Measurements from ENCODE around the gene CYP4F3. TPM values are rescaled to one million over a fixed set of nuclear protein-coding genes. Genes with fewer than 3 reads are reported as not detected.

The CYP4F3 gene
- total RNA-seq, 3 donors from 2014 or later: 2.7 to 7.8 (median 4.3) TPM

DNA sequence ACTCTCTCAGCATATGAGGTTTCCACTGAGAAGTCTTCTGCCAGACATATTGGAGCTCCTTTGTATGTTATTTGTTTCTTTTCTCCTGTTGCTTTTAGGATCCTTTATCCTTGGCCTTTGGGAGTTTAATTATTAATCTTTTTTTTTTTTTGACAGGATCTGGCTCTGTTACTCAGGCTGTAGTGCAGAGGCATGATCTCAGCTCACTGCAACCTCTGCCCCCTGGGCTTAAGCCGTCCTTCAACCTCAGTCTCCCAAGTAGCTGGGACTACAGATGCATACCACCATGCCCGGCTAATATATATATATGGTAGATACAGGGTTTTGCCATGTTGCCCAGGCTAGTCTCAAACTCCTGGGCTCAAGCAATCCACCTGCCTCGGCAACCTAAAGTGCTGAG is 6.6 kb upstream of the CYP4F3 start:
- TF ChIP-seq, protein P1, sequence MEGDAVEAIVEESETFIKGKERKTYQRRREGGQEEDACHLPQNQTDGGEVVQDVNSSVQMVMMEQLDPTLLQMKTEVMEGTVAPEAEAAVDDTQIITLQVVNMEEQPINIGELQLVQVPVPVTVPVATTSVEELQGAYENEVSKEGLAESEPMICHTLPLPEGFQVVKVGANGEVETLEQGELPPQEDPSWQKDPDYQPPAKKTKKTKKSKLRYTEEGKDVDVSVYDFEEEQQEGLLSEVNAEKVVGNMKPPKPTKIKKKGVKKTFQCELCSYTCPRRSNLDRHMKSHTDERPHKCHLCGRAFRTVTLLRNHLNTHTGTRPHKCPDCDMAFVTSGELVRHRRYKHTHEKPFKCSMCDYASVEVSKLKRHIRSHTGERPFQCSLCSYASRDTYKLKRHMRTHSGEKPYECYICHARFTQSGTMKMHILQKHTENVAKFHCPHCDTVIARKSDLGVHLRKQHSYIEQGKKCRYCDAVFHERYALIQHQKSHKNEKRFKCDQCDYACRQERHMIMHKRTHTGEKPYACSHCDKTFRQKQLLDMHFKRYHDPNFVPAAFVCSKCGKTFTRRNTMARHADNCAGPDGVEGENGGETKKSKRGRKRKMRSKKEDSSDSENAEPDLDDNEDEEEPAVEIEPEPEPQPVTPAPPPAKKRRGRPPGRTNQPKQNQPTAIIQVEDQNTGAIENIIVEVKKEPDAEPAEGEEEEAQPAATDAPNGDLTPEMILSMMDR (IDR thresholded peaks at IDR 0.05): no peak
- intact Hi-C loops (cut with DNase I, micrococcal nuclease): no loop called here
- Histone ChIP-seq H3K4me3 (no peak overlapping the region), H3K36me3 (ENCODE audit: low read depth) (no peaks in the 10 kb centered on the region), H3K4me1 (ENCODE audit: low read depth) (no peaks in the 10 kb centered on the region), H3K9me3 (no peaks in the 10 kb centered on the region)
- DNase-seq (no peak), ATAC-seq (no peak)

- Histone ChIP-seq H3K4me3 (no peak overlapping the region), H3K9me3 (no peaks in the 10 kb centered on the region), H3K36me3 (ENCODE audit: low read depth) (no peaks in the 10 kb centered on the region), H3K4me1 (ENCODE audit: low read depth) (peaks cover 11% of the 10 kb centered on the region)
- ATAC-seq (no peak), DNase-seq (no peak)
- TF ChIP-seq, protein P1 (IDR thresholded peaks at IDR 0.05): no peak
- intact Hi-C loops (cut with DNase I, micrococcal nuclease): no loop called here
Observed at GRCh38 chr19:15635016-15635805, 5.5 kb upstream of the CYP4F3 start.

DNA sequence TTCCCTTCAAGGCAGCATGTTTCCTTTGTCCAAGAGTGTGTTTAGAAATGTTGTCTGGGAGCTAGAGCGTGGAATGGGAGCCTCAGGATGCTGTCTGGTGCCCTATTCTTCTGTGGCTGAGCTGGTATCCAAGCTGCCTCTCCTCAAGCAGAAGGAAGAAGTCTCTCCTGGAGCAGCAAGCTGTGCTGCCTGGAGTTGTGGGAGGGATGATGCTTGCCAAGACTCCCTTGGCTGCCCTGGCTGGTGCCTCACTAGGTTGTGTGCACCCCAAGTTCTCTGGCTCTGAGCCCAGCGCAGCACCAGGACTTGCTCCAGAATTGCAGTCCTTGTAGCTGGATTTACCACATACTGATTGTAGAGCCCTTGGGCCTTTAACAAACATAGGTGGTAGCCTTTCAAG is 4.7 kb upstream of the CYP4F3 start:
- H3K4me1 ChIP-seq (ENCODE audit: low read depth): peaks cover 17% of the 10 kb centered on the region
- H3K9me3 ChIP-seq: no peaks in the 10 kb centered on the region
- ATAC-seq (no peak), DNase-seq (no peak)
- intact Hi-C loops (cut with DNase I, micrococcal nuclease): no loop called here
- no peak overlapping the region for H3K4me3 ChIP-seq
- no peaks in the 10 kb centered on the region for H3K36me3 ChIP-seq (ENCODE audit: low read depth)
- TF ChIP-seq, protein P1 (IDR thresholded peaks at IDR 0.05): no peak

DNA sequence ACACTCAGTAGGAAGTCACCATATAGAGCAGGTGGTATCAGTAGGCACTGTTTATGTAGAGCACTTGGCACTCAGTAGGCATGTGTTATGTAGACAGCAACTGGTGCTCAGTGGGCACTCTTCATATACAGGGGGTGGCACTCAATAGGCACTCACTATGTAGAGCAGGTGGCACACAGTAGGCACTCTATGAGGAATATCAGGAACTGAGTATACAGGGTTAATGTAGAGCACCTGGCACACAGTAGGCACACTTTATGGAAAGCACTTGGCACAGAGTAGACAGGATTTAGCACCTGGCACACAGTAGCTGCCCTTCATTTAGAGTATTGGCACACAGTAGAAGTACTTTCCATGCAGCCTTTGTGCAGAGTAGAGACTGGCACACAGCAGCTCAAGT is 1.1 kb upstream of the CYP4F3 start:
- H3K9me3 ChIP-seq: no peaks in the 10 kb centered on the region
- no peaks in the 10 kb centered on the region for H3K36me3 ChIP-seq (ENCODE audit: low read depth)
- ATAC-seq (no peak), DNase-seq (no peak)
- H3K4me3 ChIP-seq: no peak overlapping the region
- intact Hi-C loops (cut with DNase I, micrococcal nuclease): no loop called here
- H3K4me1 ChIP-seq (ENCODE audit: low read depth): peaks cover 26% of the 10 kb centered on the region
- TF ChIP-seq, protein P1 (IDR thresholded peaks at IDR 0.05): no peak

- ATAC-seq (peak; percentile 74), DNase-seq (peak in 2 of 3 donors; percentile 56 to 59)
- Histone ChIP-seq H3K36me3 (ENCODE audit: low read depth) (no peaks in the 10 kb centered on the region), H3K9me3 (no peaks in the 10 kb centered on the region), H3K4me3 (no peak overlapping the region), H3K4me1 (ENCODE audit: low read depth) (peaks cover 26% of the 10 kb centered on the region)
- TF ChIP-seq, protein P1 (IDR thresholded peaks at IDR 0.05): no peak
- intact Hi-C loops (cut with DNase I, micrococcal nuclease): no loop called here
Observed at GRCh38 chr19:15640904-15641597, 354 bp downstream of the CYP4F3 start.

All from mucosa of descending colon (tissue), 3 donors.